GM21528 (cell line): ENCODE results near the gene CLINT1.
A peak's percentile ranks its signal among the peaks of the same experiment; 100 is the strongest.
"Not testable (repeated sequence)": the region's sequence is repeated elsewhere in the genome, so short reads cannot be mapped to it uniquely, and the experiment has no call there.

ENCODE experiments used
- ATAC-seq: cut with Tn5 transposase; IDR thresholded peaks from one replicate; pipeline ENCODE4 v1.9.1; 2021; ENCODE audit warnings: mild to moderate bottlenecking, moderate library complexity; ENCODE audit not compliant: unreplicated experiment, low FRiP score

The CLINT1 gene

DNA sequence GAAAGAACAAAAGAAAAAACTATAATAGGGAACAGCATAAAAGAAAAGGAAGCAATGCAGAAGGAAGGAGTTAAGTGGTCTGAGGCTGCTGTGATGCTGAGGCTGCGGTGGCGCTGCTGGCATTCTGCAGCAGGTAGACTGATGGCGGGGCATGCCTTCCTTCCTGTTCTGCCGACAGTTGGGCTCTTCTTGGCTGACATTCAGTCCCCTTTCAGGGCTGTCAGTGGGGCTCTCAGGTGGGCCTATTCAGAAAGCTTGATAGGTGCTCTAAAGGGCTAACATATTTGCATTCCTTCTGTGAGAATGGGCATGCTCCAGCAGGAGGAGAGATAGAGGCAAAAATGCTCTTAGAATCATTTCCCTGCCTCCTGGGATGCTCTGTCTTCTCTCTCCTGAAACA lies 5.1 kb upstream of the CLINT1 start:
- ATAC-seq = no peak

GRCh38 chr5:157862183-157862851 lies 3.4 kb upstream of the CLINT1 start:
- ATAC-seq = no peak

- peak; percentile 85 for ATAC-seq
Observed at GRCh38 chr5:157860898-157861890, 2.2 kb upstream of the CLINT1 start.

DNA sequence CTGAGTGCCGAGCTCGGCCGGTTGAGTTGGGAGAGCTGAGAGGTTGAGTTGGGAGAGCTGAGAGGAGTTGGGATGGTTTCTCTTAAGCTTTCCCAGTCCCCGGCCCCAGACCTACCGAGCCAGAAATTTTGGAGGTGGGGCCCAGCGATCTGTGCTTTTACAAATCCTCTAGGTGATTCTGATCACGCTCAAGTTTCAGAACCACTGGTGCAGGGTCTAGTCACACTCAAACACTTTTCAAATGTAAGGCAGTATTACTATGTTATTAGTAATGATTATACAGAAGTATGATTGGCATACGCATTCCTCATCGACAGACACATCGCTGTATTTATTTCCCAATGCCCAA lies 256 bp upstream of the CLINT1 start:
- no peak for ATAC-seq

DNA sequence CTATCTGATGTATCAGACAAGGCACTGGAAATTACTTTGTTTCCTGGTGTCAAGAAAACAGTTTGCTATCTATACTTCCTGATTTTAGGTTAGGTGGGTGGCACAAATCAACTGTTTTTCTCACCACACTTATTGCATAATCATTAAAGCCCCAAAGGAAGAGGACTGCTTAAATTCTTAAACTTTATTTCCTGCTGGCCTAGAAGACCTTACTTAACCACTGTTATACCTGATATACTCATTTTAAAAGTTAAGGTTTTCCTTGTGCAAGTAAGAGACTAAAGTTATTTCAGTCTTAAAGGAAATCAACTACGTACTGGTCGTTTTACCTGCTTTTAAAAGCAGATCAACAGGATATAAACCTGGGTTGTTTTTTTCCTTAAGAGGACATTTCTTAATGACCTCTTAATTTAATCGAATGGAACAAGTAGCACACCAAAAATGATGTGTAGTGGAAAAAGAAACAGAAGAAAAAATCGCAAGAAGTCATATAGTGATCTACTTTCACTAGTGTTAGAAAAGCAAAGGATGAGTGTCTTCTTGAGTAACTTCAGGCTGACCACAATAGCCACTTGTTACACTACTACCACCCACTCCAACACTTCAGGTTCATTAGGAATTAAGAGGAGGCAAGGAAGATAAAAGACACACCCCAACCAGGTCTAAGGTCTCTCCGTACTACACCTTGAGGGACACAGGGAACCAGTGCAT lies 974 bp downstream of the CLINT1 start:
- ATAC-seq = no peak

- no peak for ATAC-seq
Observed at GRCh38 chr5:157855404-157855994, 3.4 kb downstream of the CLINT1 start.

DNA sequence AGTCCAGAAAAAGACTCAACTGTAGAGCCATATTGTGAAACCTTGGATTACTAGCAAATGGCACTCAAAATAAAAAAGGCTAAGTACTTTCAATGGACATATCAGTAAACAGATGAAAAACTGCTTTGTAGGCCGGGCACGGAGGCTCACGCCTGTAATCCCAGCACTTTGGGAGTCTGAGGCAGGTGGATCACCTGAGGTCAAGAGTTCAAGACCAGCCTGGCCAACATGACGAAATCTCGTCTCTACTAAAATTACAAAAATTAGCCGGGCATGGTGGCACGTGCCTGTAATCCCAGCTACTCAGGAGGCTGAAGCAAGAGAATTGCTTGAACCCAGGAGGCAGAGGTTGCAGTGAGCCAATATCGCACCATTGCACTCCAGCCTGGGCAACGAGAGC lies 5.6 kb downstream of the CLINT1 start:
- not testable (repeated sequence) for ATAC-seq

DNA sequence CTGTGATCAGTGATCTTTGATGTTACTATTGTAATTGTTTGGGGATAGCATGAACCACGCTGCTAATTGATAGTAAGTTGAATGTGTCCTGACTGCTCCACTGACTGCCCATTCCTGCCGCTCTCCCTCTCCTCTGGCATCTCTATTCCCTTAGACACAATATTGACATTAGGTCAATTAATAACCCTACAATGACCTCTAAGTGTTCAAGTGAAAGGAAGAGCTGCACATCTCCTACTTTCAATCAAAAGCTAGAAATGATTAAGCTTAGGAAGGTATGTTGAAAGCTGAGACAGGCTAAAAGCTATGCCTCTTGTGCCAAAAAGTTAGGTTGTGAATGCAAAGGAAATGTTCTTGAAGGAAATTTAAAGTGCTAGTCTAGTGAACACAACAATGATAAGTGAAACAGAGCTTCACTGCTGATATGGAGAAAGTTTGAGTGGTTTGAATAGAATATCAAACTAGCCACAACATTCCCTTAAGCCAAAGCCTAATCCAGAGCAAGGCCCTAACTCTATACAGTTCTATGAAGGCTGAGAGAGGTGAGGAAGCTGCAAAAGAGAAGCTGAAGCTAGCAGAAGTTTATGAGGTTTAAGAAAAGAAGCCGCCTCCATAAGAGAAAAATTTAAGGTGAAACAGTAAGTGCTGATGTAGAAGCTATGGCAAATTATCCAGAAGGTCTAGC lies 12.9 kb downstream of the CLINT1 start:
- no peak for ATAC-seq

GRCh38 chr5:157842787-157843186 lies 16.2 kb downstream of the CLINT1 start:
- ATAC-seq = no peak

- ATAC-seq = no peak
Observed at GRCh38 chr5:157842185-157842584, 16.8 kb downstream of the CLINT1 start.

DNA sequence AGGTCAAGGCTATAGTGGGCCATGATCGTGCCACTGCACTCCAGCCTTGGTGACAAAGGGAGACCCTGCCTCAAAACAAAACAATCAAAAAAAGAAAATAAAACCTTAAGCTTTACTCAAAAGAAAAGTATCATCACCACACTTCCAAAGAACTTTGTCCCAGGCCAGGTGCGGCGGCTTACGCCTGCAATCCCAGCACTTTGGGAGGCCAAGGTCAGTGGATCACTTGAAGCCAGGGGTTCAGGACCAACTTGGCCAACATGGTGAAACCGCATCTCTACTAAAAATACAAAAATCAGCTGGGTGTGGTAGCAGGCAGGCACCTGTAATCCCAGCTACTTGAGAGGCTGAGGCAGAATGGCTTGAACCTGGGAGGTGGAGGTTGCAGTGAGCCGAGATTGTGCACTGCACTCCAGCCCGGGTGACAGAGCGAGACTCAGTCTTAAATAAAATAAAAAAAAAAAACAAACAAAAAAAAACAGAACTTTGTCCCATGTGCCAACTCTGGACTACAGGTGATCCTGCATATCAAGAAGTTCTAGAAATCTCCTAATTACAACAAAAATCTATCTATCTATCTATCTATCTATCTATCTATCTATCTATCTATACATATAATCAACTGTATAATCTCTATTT lies 19.7 kb downstream of the CLINT1 start:
- ATAC-seq = no peak

DNA sequence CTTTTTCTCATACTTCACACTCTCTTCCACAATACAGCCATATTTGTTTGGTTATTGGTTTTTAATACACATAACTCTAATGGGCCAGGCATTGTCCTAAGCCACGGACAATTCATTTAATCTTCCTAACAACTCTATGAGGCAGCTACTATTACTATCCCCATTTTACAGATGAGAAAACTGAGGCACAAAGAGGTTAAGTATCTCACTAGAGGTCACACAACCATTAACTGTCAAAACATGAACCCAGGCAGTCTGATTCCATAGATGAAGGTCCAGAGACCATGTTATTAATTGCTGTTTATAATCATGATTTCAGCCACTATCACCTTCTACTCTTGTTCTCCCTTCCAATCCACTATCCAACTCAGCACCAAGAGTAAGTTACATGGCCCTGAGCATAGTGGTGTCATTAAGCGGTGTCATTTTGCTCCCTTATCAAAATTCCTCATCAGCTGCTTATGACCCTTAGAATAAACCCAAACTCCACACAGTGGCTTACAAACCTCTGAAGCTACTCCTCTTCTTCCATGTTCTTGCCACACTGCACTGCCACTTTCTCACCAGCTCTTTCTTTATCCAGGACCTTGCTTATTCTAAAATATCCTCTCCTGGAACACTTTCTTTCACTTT lies 22.7 kb downstream of the CLINT1 start:
- no peak for ATAC-seq

DNA sequence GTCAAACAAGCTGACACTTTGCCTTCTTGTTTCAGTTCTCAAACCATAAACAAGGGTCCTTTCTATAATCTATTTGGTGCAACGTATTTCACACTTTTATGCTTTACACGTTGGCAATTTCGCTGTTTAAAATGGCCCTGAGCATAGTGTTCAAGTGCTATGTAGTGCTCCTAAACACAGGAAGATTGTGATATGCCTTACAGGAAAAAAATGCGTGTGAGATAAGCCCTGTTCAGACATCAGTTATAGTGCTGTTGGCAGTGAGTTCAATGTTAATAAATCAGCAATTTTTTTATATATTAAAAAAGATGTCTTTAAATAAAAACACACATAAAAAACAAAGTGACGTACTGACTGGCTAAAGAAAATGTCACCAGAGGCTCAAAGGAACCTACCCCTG lies 23.9 kb downstream of the CLINT1 start:
- no peak for ATAC-seq

DNA sequence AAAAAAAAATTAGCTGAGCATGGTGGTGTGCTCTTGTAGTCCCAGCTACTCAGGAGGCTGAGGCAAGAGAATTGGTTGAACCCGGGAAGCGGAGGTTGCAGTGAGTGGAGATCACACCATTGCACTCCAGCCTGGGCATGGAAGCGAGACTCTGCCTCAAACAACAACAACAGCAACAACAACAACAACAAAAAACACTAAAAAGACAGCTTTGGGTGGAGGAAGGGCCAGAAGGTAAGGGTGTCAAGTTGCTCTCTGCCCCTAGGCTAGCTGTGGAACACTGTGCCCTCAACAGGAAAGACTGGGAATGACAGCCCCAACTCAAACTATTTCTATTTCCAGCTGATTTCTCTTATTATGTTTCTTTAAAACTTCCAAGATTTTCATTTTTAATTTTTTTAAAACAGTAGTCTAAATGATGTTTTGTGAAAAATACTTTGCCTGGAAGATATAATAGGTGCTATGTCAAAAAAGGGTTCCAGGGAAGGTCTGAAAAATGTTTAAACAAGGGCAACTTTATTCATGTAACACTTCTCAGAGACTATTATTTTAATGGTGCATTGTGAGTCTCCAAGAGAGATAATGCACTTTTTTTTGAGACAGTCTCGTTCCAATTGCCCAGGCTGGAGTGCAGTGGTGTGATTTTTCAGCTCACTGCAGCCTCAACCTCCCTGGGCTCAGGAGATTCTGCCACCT lies 29.9 kb downstream of the CLINT1 start:
- no peak for ATAC-seq

GRCh38 chr5:157828105-157828943 lies 30.6 kb downstream of the CLINT1 start:
- no peak for ATAC-seq

- ATAC-seq = no peak
Observed at GRCh38 chr5:157827423-157827822, 31.5 kb downstream of the CLINT1 start.

GRCh38 chr5:157823655-157824054 lies 35.3 kb downstream of the CLINT1 start:
- ATAC-seq = no peak
